Measurements from ENCODE around the gene SMARCD3.

SMARCD3 gene

GRCh38 chr7:151248346-151249033, at the start of gene SMARCD3:
SMARCD3 (minus strand) TSS chr7:151248694; CDS start chr7:151248562, 132 bp downstream.
- in situ Hi-C loops (cut with HindIII; ENCODE audit: low sequenced_read_pairs) = no loop called here

GRCh38 chr7:151296202-151296992, 47.9 kb upstream of the SMARCD3 start:
- in situ Hi-C loops (cut with HindIII; ENCODE audit: low sequenced_read_pairs) = no loop called here

GRCh38 chr7:151292850-151293249, 44.4 kb upstream of the SMARCD3 start:
- in situ Hi-C loops (cut with HindIII; ENCODE audit: low sequenced_read_pairs) = no loop called here

GRCh38 chr7:151291206-151291605, 42.7 kb upstream of the SMARCD3 start:
- in situ Hi-C loops (cut with HindIII; ENCODE audit: low sequenced_read_pairs) = no loop called here

- in situ Hi-C loops (cut with HindIII; ENCODE audit: low sequenced_read_pairs) = no loop called here
Observed at GRCh38 chr7:151290355-151290760, 41.9 kb upstream of the SMARCD3 start.

- in situ Hi-C loops (cut with HindIII; ENCODE audit: low sequenced_read_pairs) = no loop called here
Observed at GRCh38 chr7:151289891-151290290, 41.4 kb upstream of the SMARCD3 start.

- in situ Hi-C loops (cut with HindIII; ENCODE audit: low sequenced_read_pairs) = no loop called here
Observed at GRCh38 chr7:151286148-151286547, 37.7 kb upstream of the SMARCD3 start.

- in situ Hi-C loops (cut with HindIII; ENCODE audit: low sequenced_read_pairs) = no loop called here
Observed at GRCh38 chr7:151283302-151283701, 34.8 kb upstream of the SMARCD3 start.

GRCh38 chr7:151282111-151282510, 33.6 kb upstream of the SMARCD3 start:
- in situ Hi-C loops (cut with HindIII; ENCODE audit: low sequenced_read_pairs) = no loop called here

GRCh38 chr7:151281686-151282085, 33.2 kb upstream of the SMARCD3 start:
- in situ Hi-C loops (cut with HindIII; ENCODE audit: low sequenced_read_pairs) = no loop called here

- in situ Hi-C loops (cut with HindIII; ENCODE audit: low sequenced_read_pairs) = no loop called here
Observed at GRCh38 chr7:151280388-151281019, 32.0 kb upstream of the SMARCD3 start.

GRCh38 chr7:151279868-151280267, 31.4 kb upstream of the SMARCD3 start:
- in situ Hi-C loops (cut with HindIII; ENCODE audit: low sequenced_read_pairs) = no loop called here

- in situ Hi-C loops (cut with HindIII; ENCODE audit: low sequenced_read_pairs) = no loop called here
Observed at GRCh38 chr7:151278949-151279348, 30.5 kb upstream of the SMARCD3 start.

- in situ Hi-C loops (cut with HindIII; ENCODE audit: low sequenced_read_pairs) = no loop called here
Observed at GRCh38 chr7:151277631-151278030, 29.1 kb upstream of the SMARCD3 start.

GRCh38 chr7:151276666-151277590, 28.4 kb upstream of the SMARCD3 start:
- in situ Hi-C loops (cut with HindIII; ENCODE audit: low sequenced_read_pairs) = no loop called here

- in situ Hi-C loops (cut with HindIII; ENCODE audit: low sequenced_read_pairs) = no loop called here
Observed at GRCh38 chr7:151275813-151276577, 27.5 kb upstream of the SMARCD3 start.

- in situ Hi-C loops (cut with HindIII; ENCODE audit: low sequenced_read_pairs) = loop anchor here (5.0 kb wide), 1 partner anchor 68 kb away; no protein-coding TSS in a partner anchor
Observed at GRCh38 chr7:151274936-151275812, 26.7 kb upstream of the SMARCD3 start.

GRCh38 chr7:151274396-151274795, 25.9 kb upstream of the SMARCD3 start:
- in situ Hi-C loops (cut with HindIII; ENCODE audit: low sequenced_read_pairs) = loop anchor here (5.0 kb wide), 1 partner anchor 67 kb away; no protein-coding TSS in a partner anchor
